Uterus (tissue), 2 donors: ENCODE measurements around the gene FAM227B.

Experiments used
- POLR2A ChIP-seq, 2 donors: fragments of 450-650 bp; IDR thresholded peaks; one replicate each; pipeline ENCODE4 v1.6.1; 2016; ENCODE audit warnings: antibody characterized with exemption in 2 of 2, mild to moderate bottlenecking in 1 of 2, moderate library complexity in 1 of 2
- TF ChIP-seq, protein P1 (sequence below), 4 experiments: fragments of 200-600 bp in 2 of 4; fragments of 450-650 bp in 2 of 4; sonication (generic) in 2 of 4; IDR thresholded peaks; one replicate each; pipeline ENCODE4 v1.5.1; 2016 to 2019; ENCODE audit warnings: antibody characterized with exemption in 4 of 4, mild to moderate bottlenecking in 2 of 4, moderate library complexity in 1 of 4

DNA sequence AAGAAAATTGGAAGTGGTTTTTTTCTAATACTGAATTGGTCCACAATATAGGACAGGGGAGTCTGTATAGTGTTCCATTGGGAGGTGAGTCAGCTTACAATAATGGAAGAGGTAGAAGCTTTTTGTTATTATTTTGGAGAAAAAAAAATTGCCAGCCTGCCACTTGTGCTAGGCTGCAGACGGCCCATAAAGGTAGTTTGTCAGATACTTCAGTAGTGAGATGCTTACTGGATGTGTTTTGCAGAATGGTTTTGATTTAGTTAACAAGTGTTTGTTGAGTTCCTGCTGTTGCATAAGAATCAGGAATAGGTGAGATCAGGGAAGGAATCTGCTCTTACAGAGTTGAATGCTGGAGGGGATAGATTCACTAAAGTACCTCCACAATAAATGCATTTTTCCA lies 1.3 kb upstream of the FAM227B start:
- TF ChIP-seq, protein P1, sequence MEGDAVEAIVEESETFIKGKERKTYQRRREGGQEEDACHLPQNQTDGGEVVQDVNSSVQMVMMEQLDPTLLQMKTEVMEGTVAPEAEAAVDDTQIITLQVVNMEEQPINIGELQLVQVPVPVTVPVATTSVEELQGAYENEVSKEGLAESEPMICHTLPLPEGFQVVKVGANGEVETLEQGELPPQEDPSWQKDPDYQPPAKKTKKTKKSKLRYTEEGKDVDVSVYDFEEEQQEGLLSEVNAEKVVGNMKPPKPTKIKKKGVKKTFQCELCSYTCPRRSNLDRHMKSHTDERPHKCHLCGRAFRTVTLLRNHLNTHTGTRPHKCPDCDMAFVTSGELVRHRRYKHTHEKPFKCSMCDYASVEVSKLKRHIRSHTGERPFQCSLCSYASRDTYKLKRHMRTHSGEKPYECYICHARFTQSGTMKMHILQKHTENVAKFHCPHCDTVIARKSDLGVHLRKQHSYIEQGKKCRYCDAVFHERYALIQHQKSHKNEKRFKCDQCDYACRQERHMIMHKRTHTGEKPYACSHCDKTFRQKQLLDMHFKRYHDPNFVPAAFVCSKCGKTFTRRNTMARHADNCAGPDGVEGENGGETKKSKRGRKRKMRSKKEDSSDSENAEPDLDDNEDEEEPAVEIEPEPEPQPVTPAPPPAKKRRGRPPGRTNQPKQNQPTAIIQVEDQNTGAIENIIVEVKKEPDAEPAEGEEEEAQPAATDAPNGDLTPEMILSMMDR (IDR thresholded peaks at IDR 0.05), result no peak
- no peak for TF ChIP-seq POLR2A (IDR thresholded peaks at IDR 0.05)
